Left ventricle myocardium inferior (tissue), 1 donor: Measurements from ENCODE around the gene PLRG1. TPM values are rescaled to one million over a fixed set of nuclear protein-coding genes. Genes with fewer than 3 reads are reported as not detected.

ENCODE experiments used
- DNase-seq: peaks from one replicate; pipeline ENCODE4 v3.0.0-alpha.2; 2020
- H3K27ac ChIP-seq: fragments of 200-600 bp; replicated peaks from 2 replicates; pipeline ENCODE4 v1.8.0; 2021
- H3K27me3 ChIP-seq: fragments of 200-600 bp; 2 replicates; pipeline ENCODE4 v1.8.0; 2021; ENCODE audit warnings: low read depth
- H3K36me3 ChIP-seq: fragments of 200-600 bp; 2 replicates; pipeline ENCODE4 v1.8.0; 2021
- H3K4me1 ChIP-seq: fragments of 200-600 bp; 2 replicates; pipeline ENCODE4 v1.8.0; 2021
- H3K4me3 ChIP-seq: fragments of 200-600 bp; 2 replicates; pipeline ENCODE4 v1.8.0; 2021; ENCODE audit warnings: mild to moderate bottlenecking, moderate library complexity
- H3K9me3 ChIP-seq: fragments of 200-600 bp; replicated peaks from 2 replicates; pipeline ENCODE4 v1.8.0; 2021
- CTCF ChIP-seq: fragments of 200-600 bp; IDR thresholded peaks from 2 replicates; pipeline ENCODE4 v1.8.0; 2021; ENCODE audit warnings: antibody characterized with exemption, mild to moderate bottlenecking, borderline replicate concordance
- intact Hi-C: fragments of 100-400 bp; cut with micrococcal nuclease; formaldehyde crosslinking; loops from one replicate; pipeline ENCODE4 v1.11.0; 2022
- total RNA-seq: library from RNA; stranded (reverse); fragmentation: NEBNext Ultra II Directional; extraction: Animal tissue kit (Norgen Biotek cat#: 25700); gene quantifications from one replicate; pipeline ENCODE4 v1.2.1, GENCODE V29; 2021
- donor health status: DM: no; HTN: yes; CAD: no; lungs with severe emphysema.

PLRG1 gene
- total RNA-seq, 1 donor from 2014 or later, result 37.8 TPM

GRCh38 chr4:154585369-154586018 lies 35.3 kb upstream of the PLRG1 start:
- intact Hi-C loops, result no loop called here
- H3K4me1 ChIP-seq, result no peaks in the 10 kb centered on the region

GRCh38 chr4:154584259-154584658 lies 34.1 kb upstream of the PLRG1 start:
- Histone ChIP-seq H3K27ac (no peak overlapping the region), H3K27me3 (peaks cover 14% of the 10 kb centered on the region), H3K36me3 (no peaks in the 10 kb centered on the region), H3K9me3 (no peaks in the 10 kb centered on the region), H3K4me3 (no peak overlapping the region), H3K4me1 (no peaks in the 10 kb centered on the region)
- intact Hi-C loops, result no loop called here
- no peak for DNase-seq
- no peak for TF ChIP-seq CTCF

More at GRCh38 chr4:154585369-154586018, 35.3 kb upstream of the PLRG1 start:
- no peak for DNase-seq
- Histone ChIP-seq H3K4me3 (no peak overlapping the region), H3K27ac (no peak overlapping the region), H3K36me3 (no peaks in the 10 kb centered on the region), H3K9me3 (no peaks in the 10 kb centered on the region), H3K27me3 (peaks cover 26% of the 10 kb centered on the region)
- no peak for TF ChIP-seq CTCF

GRCh38 chr4:154583677-154584076 lies 33.5 kb upstream of the PLRG1 start:
- no peak overlapping the region for H3K27ac ChIP-seq
- no peaks in the 10 kb centered on the region for H3K36me3 ChIP-seq
- TF ChIP-seq CTCF, result no peak
- no peaks in the 10 kb centered on the region for H3K9me3 ChIP-seq
- H3K27me3 ChIP-seq, result peaks cover 13% of the 10 kb centered on the region
- H3K4me1 ChIP-seq, result no peaks in the 10 kb centered on the region
- intact Hi-C loops, result no loop called here
- H3K4me3 ChIP-seq, result no peak overlapping the region
- no peak for DNase-seq

GRCh38 chr4:154583230-154583629 lies 33.0 kb upstream of the PLRG1 start:
- no peaks in the 10 kb centered on the region for H3K36me3 ChIP-seq
- no peak for DNase-seq

GRCh38 chr4:154582723-154583122 lies 32.5 kb upstream of the PLRG1 start:
- Histone ChIP-seq H3K36me3 (no peaks in the 10 kb centered on the region), H3K9me3 (no peaks in the 10 kb centered on the region), H3K4me3 (no peak overlapping the region), H3K4me1 (no peaks in the 10 kb centered on the region), H3K27me3 (peaks cover 22% of the 10 kb centered on the region), H3K27ac (no peak overlapping the region)
- no peak for DNase-seq
- intact Hi-C loops, result no loop called here
- TF ChIP-seq CTCF, result no peak

More at GRCh38 chr4:154583230-154583629, 33.0 kb upstream of the PLRG1 start:
- no peak overlapping the region for H3K27ac ChIP-seq
- H3K4me1 ChIP-seq, result no peaks in the 10 kb centered on the region
- no peak overlapping the region for H3K4me3 ChIP-seq
- peaks cover 17% of the 10 kb centered on the region for H3K27me3 ChIP-seq
- TF ChIP-seq CTCF, result no peak
- H3K9me3 ChIP-seq, result no peaks in the 10 kb centered on the region
- intact Hi-C loops, result no loop called here
